ENCODE results near the gene PJA2.

GRCh38 chr5:109409844-109410388 lies at the start of gene PJA2:
- TF ChIP-seq CTCF (conservative IDR thresholded peaks at IDR 0.05) = no peak; the same call in 1 of the 2 replicates
- TF ChIP-seq ZFX (IDR thresholded peaks at IDR 0.05) = no peak

Data from C4-2B (cell line).